Upper lobe of right lung (tissue), 1 donor: ENCODE measurements around the gene GPBP1L1. TPM values are rescaled to one million over a fixed set of nuclear protein-coding genes. Genes with fewer than 3 reads are reported as not detected.

Experiments used
- ATAC-seq: fragments of 200-7000 bp; cut with Tn5 transposase; one replicate; pipeline ENCODE4 v1.9.1; 2020; ENCODE audit warnings: mild to moderate bottlenecking, moderate library complexity
- DNase-seq: peaks from one replicate; pipeline ENCODE4 v3.0.0-alpha.2; 2020
- H3K27ac ChIP-seq: fragments of 200-600 bp; one replicate; pipeline ENCODE4 v1.8.0; 2022
- H3K27me3 ChIP-seq: fragments of 200-600 bp; one replicate; pipeline ENCODE4 v1.8.0; 2022; ENCODE audit warnings: mild to moderate bottlenecking
- H3K36me3 ChIP-seq: fragments of 200-600 bp; one replicate; pipeline ENCODE4 v1.8.0; 2022
- H3K4me1 ChIP-seq: fragments of 200-600 bp; one replicate; pipeline ENCODE4 v1.8.0; 2022
- H3K4me3 ChIP-seq: fragments of 200-600 bp; one replicate; pipeline ENCODE4 v1.8.0; 2022; ENCODE audit warnings: mild to moderate bottlenecking
- H3K9me3 ChIP-seq: fragments of 200-600 bp; one replicate; pipeline ENCODE4 v1.8.0; 2022
- CTCF ChIP-seq: fragments of 200-600 bp; IDR thresholded peaks from one replicate; pipeline ENCODE4 v1.8.0; 2022; ENCODE audit warnings: antibody characterized with exemption
- intact Hi-C: fragments of 100-400 bp; cut with DNase I; formaldehyde crosslinking; loops from one replicate; pipeline ENCODE4 v1.11.0; 2022
- total RNA-seq: library from RNA; stranded (reverse); fragmentation: NEBNext Ultra II Directional; extraction: Animal tissue kit (Norgen Biotek cat#: 25700); gene quantifications from one replicate; pipeline ENCODE4 v1.2.1, GENCODE V29; 2021
- donor health status: DM: no; HTN: yes; CAD: no; lungs with severe emphysema.

Gene GPBP1L1
- total RNA-seq, 1 donor from 2014 or later: 137 TPM

- ATAC-seq: no peak
- intact Hi-C loops: no loop called here
- H3K9me3 ChIP-seq: no peaks in the 10 kb centered on the region
- peak overlapping the region; percentile 2 for H3K27ac ChIP-seq
- TF ChIP-seq CTCF: no peak
- no peak for DNase-seq
- peaks cover 9% of the 10 kb centered on the region for H3K4me1 ChIP-seq
- H3K27me3 ChIP-seq: no peaks in the 10 kb centered on the region
- peaks cover 62% of the 10 kb centered on the region for H3K36me3 ChIP-seq
- H3K4me3 ChIP-seq: no peak overlapping the region
These were observed 43.0 kb downstream of the GPBP1L1 start for GRCh38 chr1:45643321-45643720.

- intact Hi-C loops: no loop called here
- Histone ChIP-seq H3K27me3 (no peaks in the 10 kb centered on the region), H3K4me1 (peaks cover 9% of the 10 kb centered on the region), H3K36me3 (peaks cover 73% of the 10 kb centered on the region), H3K4me3 (no peak overlapping the region), H3K9me3 (no peaks in the 10 kb centered on the region), H3K27ac (no peak overlapping the region)
- no peak for DNase-seq
- TF ChIP-seq CTCF: no peak
- no peak for ATAC-seq
These were observed 46.0 kb downstream of the GPBP1L1 start for GRCh38 chr1:45640293-45640692.

- Histone ChIP-seq H3K4me3 (no peak overlapping the region), H3K27me3 (no peaks in the 10 kb centered on the region), H3K4me1 (no peaks in the 10 kb centered on the region), H3K9me3 (no peaks in the 10 kb centered on the region), H3K27ac (no peak overlapping the region), H3K36me3 (peaks cover 97% of the 10 kb centered on the region)
- intact Hi-C loops: no loop called here
- TF ChIP-seq CTCF: no peak
- ATAC-seq (no peak), DNase-seq (no peak)
These were observed 51.1 kb downstream of the GPBP1L1 start for GRCh38 chr1:45635211-45635610.

- no peak for ATAC-seq
These were observed 55.9 kb downstream of the GPBP1L1 start for GRCh38 chr1:45630429-45630828.

GRCh38 chr1:45629035-45629434 lies 57.3 kb downstream of the GPBP1L1 start:
- ATAC-seq: no peak
- no peaks in the 10 kb centered on the region for H3K4me1 ChIP-seq
- H3K36me3 ChIP-seq: peaks cover 84% of the 10 kb centered on the region
- intact Hi-C loops: no loop called here
- DNase-seq: no peak
- no peak overlapping the region for H3K27ac ChIP-seq
- H3K9me3 ChIP-seq: no peaks in the 10 kb centered on the region
- no peaks in the 10 kb centered on the region for H3K27me3 ChIP-seq
- no peak overlapping the region for H3K4me3 ChIP-seq
- no peak for TF ChIP-seq CTCF

More at GRCh38 chr1:45630429-45630828, 55.9 kb downstream of the GPBP1L1 start:
- Histone ChIP-seq H3K27ac (no peak overlapping the region), H3K9me3 (no peaks in the 10 kb centered on the region), H3K36me3 (peaks cover 95% of the 10 kb centered on the region), H3K4me1 (no peaks in the 10 kb centered on the region), H3K27me3 (no peaks in the 10 kb centered on the region), H3K4me3 (no peak overlapping the region)
- no peak for DNase-seq
- TF ChIP-seq CTCF: no peak
- intact Hi-C loops: no loop called here

GRCh38 chr1:45623972-45624371 lies 62.4 kb downstream of the GPBP1L1 start, which contains the start of gene CCDC17:
TSS of gene CCDC17 (minus strand) at chr1:45624054. CDS start at chr1:45623909, 145 bp downstream.
- no peak for DNase-seq
- peak within 1 kb of the TSS; percentile 19 for H3K4me3 ChIP-seq
- intact Hi-C loops: no loop called here

More at GRCh38 chr1:45623972-45624371, 62.4 kb downstream of the GPBP1L1 start, which contains the start of gene CCDC17:
- TF ChIP-seq CTCF: no peak
- Histone ChIP-seq H3K27ac (no peak within 1 kb of the TSS), H3K27me3 (no peaks in the 10 kb centered on the region), H3K4me1 (no peaks in the 10 kb centered on the region), H3K9me3 (no peaks in the 10 kb centered on the region), H3K36me3 (peaks cover 41% of the 10 kb centered on the region)
- ATAC-seq: no peak
